HG03103 (cell line): Measurements from ENCODE around the gene OR4K14.
"Not testable (repeated sequence)": the region's sequence is repeated elsewhere in the genome, so short reads cannot be mapped to it uniquely, and the experiment has no call there.

Experiments
- ATAC-seq: cut with Tn5 transposase; IDR thresholded peaks from one replicate; pipeline ENCODE4 v1.9.1; 2021; ENCODE audit warnings: low read depth; ENCODE audit not compliant: unreplicated experiment

The OR4K14 gene, protein sequence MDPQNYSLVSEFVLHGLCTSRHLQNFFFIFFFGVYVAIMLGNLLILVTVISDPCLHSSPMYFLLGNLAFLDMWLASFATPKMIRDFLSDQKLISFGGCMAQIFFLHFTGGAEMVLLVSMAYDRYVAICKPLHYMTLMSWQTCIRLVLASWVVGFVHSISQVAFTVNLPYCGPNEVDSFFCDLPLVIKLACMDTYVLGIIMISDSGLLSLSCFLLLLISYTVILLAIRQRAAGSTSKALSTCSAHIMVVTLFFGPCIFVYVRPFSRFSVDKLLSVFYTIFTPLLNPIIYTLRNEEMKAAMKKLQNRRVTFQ

GRCh38 chr14:20019257-20019865 lies at the start of gene OR4K14:
Gene OR4K14, minus strand, starts transcription at chr14:20019307. Its CDS starts 4,114 bp downstream, at chr14:20015193.
- ATAC-seq, result no peak

DNA sequence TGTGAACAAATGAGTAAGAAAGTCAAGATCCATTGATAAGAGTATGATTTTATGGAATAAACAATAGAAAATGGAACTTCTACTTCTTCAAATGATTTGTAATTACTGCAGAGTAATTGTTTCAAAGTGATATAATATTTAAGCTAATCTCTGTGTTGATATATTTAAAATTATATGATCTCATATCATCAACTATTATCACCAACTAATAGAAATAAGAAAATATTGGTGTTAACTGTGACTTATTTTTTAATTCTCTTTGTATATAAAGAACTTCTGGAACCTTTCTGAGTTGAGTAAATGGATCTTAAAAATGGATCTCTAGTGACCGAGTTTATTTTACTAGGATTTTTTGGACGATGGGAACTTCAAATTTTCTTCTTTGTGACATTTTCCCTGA lies 40.6 kb upstream of the OR4K14 start, which contains the start of gene OR4L1:
OR4L1 (plus strand) TSS at position 301 of the 400 bp plus-strand sequence; CDS start at position 301, 0 bp downstream.
- no peak for ATAC-seq

- no peak for ATAC-seq
These were observed 29.1 kb upstream of the OR4K14 start for GRCh38 chr14:20048202-20048601.

GRCh38 chr14:20044243-20044642 lies 25.1 kb upstream of the OR4K14 start:
- ATAC-seq, result no peak

GRCh38 chr14:20035938-20036337 lies 16.8 kb upstream of the OR4K14 start, which contains the start of gene OR4K13:
Gene OR4K13, minus strand, starts transcription at chr14:20036038. Its CDS starts 1,280 bp downstream, at chr14:20034758.
- ATAC-seq, result no peak

DNA sequence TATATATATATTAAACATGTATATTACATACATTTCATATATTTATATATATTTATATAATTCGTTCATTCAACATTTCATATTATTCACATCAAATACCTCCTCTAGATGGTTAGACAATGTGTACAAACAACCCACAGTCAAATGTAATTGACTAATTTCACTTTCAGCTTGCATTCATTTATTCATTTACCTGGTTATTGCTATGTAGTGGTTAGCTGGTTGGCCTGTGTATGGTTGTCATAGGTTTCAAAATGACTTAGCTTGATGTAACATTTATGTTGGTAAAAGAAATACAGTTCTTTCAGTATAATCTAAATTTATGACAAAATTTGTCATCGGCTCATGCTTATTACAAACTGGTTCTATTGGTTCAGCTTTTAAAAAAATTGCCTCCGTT lies 16.3 kb upstream of the OR4K14 start:
- ATAC-seq, result no peak

GRCh38 chr14:20031058-20031457 lies 12.0 kb upstream of the OR4K14 start:
- no peak for ATAC-seq

DNA sequence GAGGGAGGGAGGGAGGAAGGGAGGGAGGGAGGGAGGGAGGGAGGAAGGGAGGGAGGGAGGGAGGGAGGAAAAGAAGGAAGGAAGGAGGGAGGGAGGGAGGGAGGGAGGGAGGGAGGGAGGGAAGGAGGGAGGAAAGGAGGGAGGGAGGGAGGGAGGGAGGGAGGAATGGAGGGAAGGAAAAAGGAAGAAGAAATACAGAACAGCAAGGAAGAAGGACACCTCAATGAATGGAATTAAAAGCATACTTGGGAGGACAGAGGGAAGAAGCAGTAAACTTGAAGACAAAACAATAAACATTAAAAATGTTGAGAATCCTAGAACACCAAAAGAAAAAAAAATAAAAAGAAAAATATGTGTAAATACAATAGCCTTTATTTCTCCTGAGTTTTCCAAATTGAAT lies 11.0 kb downstream of the OR4K14 start:
- ATAC-seq, result no peak

DNA sequence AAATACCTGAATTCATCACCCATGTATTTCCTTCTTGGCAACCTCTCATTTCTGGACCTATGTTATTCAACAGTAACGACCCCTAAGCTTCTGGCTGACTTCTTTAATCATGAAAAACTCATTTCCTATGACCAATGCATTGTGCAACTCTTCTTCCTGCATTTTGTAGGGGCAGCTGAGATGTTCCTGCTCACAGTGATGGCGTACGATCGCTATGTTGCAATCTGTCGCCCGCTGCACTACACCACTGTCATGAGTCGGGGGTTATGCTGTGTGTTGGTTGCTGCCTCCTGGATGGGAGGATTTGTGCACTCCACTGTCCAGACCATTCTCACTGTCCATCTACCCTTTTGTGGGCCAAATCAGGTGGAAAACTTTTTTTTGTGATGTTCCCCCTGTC lies 16.8 kb downstream of the OR4K14 start:
- no peak for ATAC-seq

GRCh38 chr14:20001863-20002262 lies 17.2 kb downstream of the OR4K14 start, which contains the start of gene OR4Q2:
Gene OR4Q2, plus strand, starts transcription at chr14:20002163.
- no peak for ATAC-seq

DNA sequence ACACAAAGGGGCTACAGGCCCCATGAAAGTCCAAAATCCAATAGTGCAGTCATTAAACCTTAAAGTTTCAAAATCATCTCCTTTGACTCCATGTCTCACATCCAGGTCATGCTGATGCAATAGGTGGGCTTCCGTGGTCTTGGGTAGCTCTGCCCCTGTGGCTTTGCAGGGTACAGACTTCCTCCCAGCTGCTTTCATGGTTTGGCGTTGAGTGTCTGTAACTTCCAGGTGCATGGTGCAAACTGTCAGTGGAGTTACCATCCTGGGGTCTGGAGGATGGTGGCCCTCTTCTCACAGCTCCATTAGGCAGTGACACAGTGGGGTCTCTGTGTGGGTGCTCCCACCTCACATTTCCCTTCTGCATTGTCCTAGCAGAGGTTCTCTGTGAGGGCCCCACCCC lies 25.7 kb downstream of the OR4K14 start:
- ATAC-seq, result no peak

GRCh38 chr14:19975291-19975690 lies 43.8 kb downstream of the OR4K14 start, which contains the start of gene OR4K15:
Gene OR4K15, plus strand, starts transcription at chr14:19975591. Its CDS starts 0 bp downstream, at chr14:19975591.
- ATAC-seq, result no peak

DNA sequence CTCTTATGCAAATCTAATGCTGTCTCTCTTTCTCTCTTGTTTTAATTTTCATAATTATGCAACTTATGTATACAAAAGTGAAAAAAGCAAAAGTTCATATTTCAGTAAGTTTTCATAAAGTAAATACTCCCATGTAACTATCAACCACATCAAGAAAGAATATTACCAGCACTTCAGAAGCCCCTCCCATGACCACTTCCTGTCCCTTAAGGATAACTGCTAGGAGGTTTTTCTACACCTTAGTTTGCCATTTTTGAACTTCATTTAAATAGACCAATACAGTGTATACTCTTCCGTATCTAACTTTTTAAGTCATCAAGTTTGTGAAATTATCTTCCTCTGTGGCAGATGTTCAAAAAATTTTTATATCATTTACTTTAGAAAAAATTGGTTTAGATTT lies 44.3 kb downstream of the OR4K14 start:
- no peak for ATAC-seq

- ATAC-seq, result not testable (repeated sequence)
These were observed 49.4 kb downstream of the OR4K14 start for GRCh38 chr14:19969735-19970134.
